Measurements from ENCODE around the gene SORCS1. TPM values are rescaled to one million over a fixed set of nuclear protein-coding genes. Genes with fewer than 3 reads are reported as not detected.
"Not testable (repeated sequence)": the region's sequence is repeated elsewhere in the genome, so short reads cannot be mapped to it uniquely, and the experiment has no call there.

The SORCS1 gene
- total and polyA plus RNA-seq, 2 experiments from 2014 or later = 45.6 to 73.0 TPM

- H3K27me3 ChIP-seq = no peaks in the 10 kb centered on the region
- H3K4me1 ChIP-seq (ENCODE audit: low read depth) = peaks cover 19% of the 10 kb centered on the region
- no peaks in the 10 kb centered on the region for H3K9me3 ChIP-seq (ENCODE audit: low read depth)
- DNase-seq (ENCODE audit: low read depth in 1 of 2, low spot score in 1 of 2) = no peak
- no peaks in the 10 kb centered on the region for H3K36me3 ChIP-seq
- no peak overlapping the region for H3K4me3 ChIP-seq
- TF ChIP-seq, protein P1, sequence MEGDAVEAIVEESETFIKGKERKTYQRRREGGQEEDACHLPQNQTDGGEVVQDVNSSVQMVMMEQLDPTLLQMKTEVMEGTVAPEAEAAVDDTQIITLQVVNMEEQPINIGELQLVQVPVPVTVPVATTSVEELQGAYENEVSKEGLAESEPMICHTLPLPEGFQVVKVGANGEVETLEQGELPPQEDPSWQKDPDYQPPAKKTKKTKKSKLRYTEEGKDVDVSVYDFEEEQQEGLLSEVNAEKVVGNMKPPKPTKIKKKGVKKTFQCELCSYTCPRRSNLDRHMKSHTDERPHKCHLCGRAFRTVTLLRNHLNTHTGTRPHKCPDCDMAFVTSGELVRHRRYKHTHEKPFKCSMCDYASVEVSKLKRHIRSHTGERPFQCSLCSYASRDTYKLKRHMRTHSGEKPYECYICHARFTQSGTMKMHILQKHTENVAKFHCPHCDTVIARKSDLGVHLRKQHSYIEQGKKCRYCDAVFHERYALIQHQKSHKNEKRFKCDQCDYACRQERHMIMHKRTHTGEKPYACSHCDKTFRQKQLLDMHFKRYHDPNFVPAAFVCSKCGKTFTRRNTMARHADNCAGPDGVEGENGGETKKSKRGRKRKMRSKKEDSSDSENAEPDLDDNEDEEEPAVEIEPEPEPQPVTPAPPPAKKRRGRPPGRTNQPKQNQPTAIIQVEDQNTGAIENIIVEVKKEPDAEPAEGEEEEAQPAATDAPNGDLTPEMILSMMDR (IDR thresholded peaks at IDR 0.05; ENCODE audit: low read depth, low read length) = no peak
- no peak overlapping the region for H3K27ac ChIP-seq
These were observed 228.5 kb downstream of the SORCS1 start for GRCh38 chr10:106935978-106936451.

- TF ChIP-seq, protein P1 (IDR thresholded peaks at IDR 0.05; ENCODE audit: low read depth, low read length) = no peak
- Histone ChIP-seq H3K27me3 (no peaks in the 10 kb centered on the region), H3K36me3 (no peaks in the 10 kb centered on the region), H3K27ac (no peak overlapping the region), H3K4me1 (ENCODE audit: low read depth) (peaks cover 7% of the 10 kb centered on the region), H3K9me3 (ENCODE audit: low read depth) (no peaks in the 10 kb centered on the region), H3K4me3 (no peak overlapping the region)
- no peak for DNase-seq (ENCODE audit: low read depth in 1 of 2, low spot score in 1 of 2)
These were observed 232.7 kb downstream of the SORCS1 start for GRCh38 chr10:106931853-106932249.

- Histone ChIP-seq H3K27ac (no peak overlapping the region), H3K27me3 (no peaks in the 10 kb centered on the region), H3K4me3 (no peak overlapping the region), H3K36me3 (no peaks in the 10 kb centered on the region), H3K9me3 (ENCODE audit: low read depth) (no peaks in the 10 kb centered on the region), H3K4me1 (ENCODE audit: low read depth) (peaks cover 7% of the 10 kb centered on the region)
- no peak for DNase-seq (ENCODE audit: low read depth in 1 of 2, low spot score in 1 of 2)
- TF ChIP-seq, protein P1 (IDR thresholded peaks at IDR 0.05; ENCODE audit: low read depth, low read length) = no peak
These were observed 233.2 kb downstream of the SORCS1 start for GRCh38 chr10:106931159-106931852.

- Histone ChIP-seq H3K36me3 (no peaks in the 10 kb centered on the region), H3K4me3 (no peak overlapping the region), H3K9me3 (ENCODE audit: low read depth) (no peaks in the 10 kb centered on the region), H3K27me3 (no peaks in the 10 kb centered on the region), H3K27ac (no peak overlapping the region), H3K4me1 (ENCODE audit: low read depth) (peaks cover 7% of the 10 kb centered on the region)
- no peak for DNase-seq (ENCODE audit: low read depth in 1 of 2, low spot score in 1 of 2)
- TF ChIP-seq, protein P1 (IDR thresholded peaks at IDR 0.05; ENCODE audit: low read depth, low read length) = no peak
These were observed 233.8 kb downstream of the SORCS1 start for GRCh38 chr10:106930751-106931150.

GRCh38 chr10:106929291-106929895 lies 235.1 kb downstream of the SORCS1 start:
- H3K27me3 ChIP-seq = no peaks in the 10 kb centered on the region
- TF ChIP-seq, protein P1 (IDR thresholded peaks at IDR 0.05; ENCODE audit: low read depth, low read length) = no peak
- peaks cover 20% of the 10 kb centered on the region for H3K4me1 ChIP-seq (ENCODE audit: low read depth)
- no peak overlapping the region for H3K27ac ChIP-seq
- H3K4me3 ChIP-seq = no peak overlapping the region
- no peak for DNase-seq (ENCODE audit: low read depth in 1 of 2, low spot score in 1 of 2)
- H3K36me3 ChIP-seq = no peaks in the 10 kb centered on the region
- no peaks in the 10 kb centered on the region for H3K9me3 ChIP-seq (ENCODE audit: low read depth)

DNA sequence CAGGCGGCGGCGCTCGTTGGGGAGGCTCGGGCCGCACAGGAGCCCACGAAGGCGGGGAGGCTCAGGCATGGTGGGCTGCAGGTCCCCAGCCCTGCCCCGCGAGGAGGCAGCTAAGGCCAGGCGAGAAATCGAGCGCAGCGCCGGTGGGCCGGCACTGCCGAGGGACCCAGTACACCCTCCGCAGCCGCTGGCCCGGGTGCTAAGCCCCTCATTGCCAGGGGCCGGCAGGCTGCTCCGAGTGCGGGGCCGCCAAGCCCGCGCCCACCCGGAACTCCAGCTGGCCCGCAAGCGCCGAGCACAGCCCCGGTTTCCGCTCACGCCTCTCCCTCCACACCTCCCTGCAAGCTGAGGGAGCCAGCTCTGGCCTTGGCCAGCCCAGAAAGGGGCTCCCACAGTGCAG lies 236.4 kb downstream of the SORCS1 start:
- not testable (repeated sequence) for H3K36me3 ChIP-seq; H3K4me3 ChIP-seq; H3K27me3 ChIP-seq; DNase-seq (ENCODE audit: low read depth in 1 of 2, low spot score in 1 of 2); H3K9me3 ChIP-seq (ENCODE audit: low read depth); H3K27ac ChIP-seq
- H3K4me1 ChIP-seq (ENCODE audit: low read depth) = peaks cover 24% of the 10 kb centered on the region
